C4-2B (cell line): ENCODE data around the gene REL.

ENCODE experiments used
- ZFX ChIP-seq: fragments of 450-650 bp; IDR thresholded peaks from 2 replicates; pipeline ENCODE4 v1.6.1; 2017
- TF ChIP-seq, protein P1 (sequence below): fragments of 450-650 bp; conservative IDR thresholded peaks from 2 replicates; pipeline ENCODE4 v1.5.1; 2017; ENCODE audit warnings: mild to moderate bottlenecking

DNA sequence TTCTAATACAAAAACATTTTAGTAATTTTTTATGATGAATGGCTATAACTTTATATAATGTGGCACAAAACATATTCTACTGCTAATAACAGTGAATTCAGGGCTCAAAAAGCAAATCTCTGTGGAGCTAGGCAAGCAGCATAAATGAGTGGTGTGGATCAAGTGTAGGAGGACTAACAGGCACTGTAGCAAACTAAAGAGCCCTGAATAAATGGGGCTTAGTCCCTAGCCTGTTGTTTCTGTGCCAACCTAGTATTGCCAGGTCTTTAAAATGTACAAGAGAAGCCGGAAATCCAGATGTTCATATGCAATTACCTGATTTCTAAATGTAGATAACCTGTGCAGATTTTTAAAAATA lies 18.5 kb downstream of the REL start:
- TF ChIP-seq, protein P1, sequence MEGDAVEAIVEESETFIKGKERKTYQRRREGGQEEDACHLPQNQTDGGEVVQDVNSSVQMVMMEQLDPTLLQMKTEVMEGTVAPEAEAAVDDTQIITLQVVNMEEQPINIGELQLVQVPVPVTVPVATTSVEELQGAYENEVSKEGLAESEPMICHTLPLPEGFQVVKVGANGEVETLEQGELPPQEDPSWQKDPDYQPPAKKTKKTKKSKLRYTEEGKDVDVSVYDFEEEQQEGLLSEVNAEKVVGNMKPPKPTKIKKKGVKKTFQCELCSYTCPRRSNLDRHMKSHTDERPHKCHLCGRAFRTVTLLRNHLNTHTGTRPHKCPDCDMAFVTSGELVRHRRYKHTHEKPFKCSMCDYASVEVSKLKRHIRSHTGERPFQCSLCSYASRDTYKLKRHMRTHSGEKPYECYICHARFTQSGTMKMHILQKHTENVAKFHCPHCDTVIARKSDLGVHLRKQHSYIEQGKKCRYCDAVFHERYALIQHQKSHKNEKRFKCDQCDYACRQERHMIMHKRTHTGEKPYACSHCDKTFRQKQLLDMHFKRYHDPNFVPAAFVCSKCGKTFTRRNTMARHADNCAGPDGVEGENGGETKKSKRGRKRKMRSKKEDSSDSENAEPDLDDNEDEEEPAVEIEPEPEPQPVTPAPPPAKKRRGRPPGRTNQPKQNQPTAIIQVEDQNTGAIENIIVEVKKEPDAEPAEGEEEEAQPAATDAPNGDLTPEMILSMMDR: no peak
- no peak for TF ChIP-seq ZFX
